Mucosa of descending colon (tissue), 3 donors: ENCODE results near the gene KCTD16. TPM values are rescaled to one million over a fixed set of nuclear protein-coding genes. Genes with fewer than 3 reads are reported as not detected.

Experiments used
- ATAC-seq: fragments of 200-7000 bp; cut with Tn5 transposase; one replicate; pipeline ENCODE4 v1.9.1; 2020; ENCODE audit warnings: mild to moderate bottlenecking, moderate library complexity
- DNase-seq, 3 donors: peaks; one replicate each; pipeline ENCODE4 v3.0.0-alpha.2; 2020
- H3K36me3 ChIP-seq: fragments of 200-600 bp; one replicate; pipeline ENCODE4 v1.8.0; 2021; ENCODE audit warnings: low read depth, mild to moderate bottlenecking
- H3K4me1 ChIP-seq: fragments of 200-600 bp; one replicate; pipeline ENCODE4 v1.8.0; 2021; ENCODE audit warnings: low read depth, mild to moderate bottlenecking
- H3K4me3 ChIP-seq: fragments of 200-600 bp; one replicate; pipeline ENCODE4 v1.8.0; 2021; ENCODE audit warnings: mild to moderate bottlenecking
- H3K9me3 ChIP-seq: fragments of 200-600 bp; one replicate; pipeline ENCODE4 v1.8.0; 2021; ENCODE audit warnings: mild to moderate bottlenecking
- CTCF ChIP-seq: fragments of 200-600 bp; IDR thresholded peaks from one replicate; pipeline ENCODE4 v1.8.0; 2022; ENCODE audit warnings: antibody characterized with exemption, mild to moderate bottlenecking
- intact Hi-C, 2 donors: fragments of 100-400 bp; cut with DNase I in 1 of 2; cut with micrococcal nuclease in 1 of 2; formaldehyde crosslinking; loops; one replicate each; pipeline versions ENCODE4 v1.11.0 to v1.11.1; 2022; cut with DNase I, micrococcal nuclease
- total RNA-seq, 3 donors: library from RNA; stranded (reverse); fragmentation: NEBNext Ultra II Directional in 2 of 3; extraction: Animal tissue kit (Norgen Biotek cat#: 25700) in 2 of 3; gene quantifications; one replicate each; pipeline versions ENCODE4 v1.2.1 to v1.2.4, GENCODE V29; 2021 to 2023
- donor health status: DM: no; HTN: no; CAD: no; lungs with moderate emphysema.
- donor health status: DM: no; HTN: no; CAD: no.
- donor health status: DM: no; HTN: yes; CAD: no.

KCTD16 gene
- total RNA-seq, 3 donors from 2014 or later = 0.07 to 0.22 (median 0.12) TPM

GRCh38 chr5:144248015-144248414, 77.3 kb downstream of the KCTD16 start:
- intact Hi-C loops = no loop called here
- ATAC-seq (no peak), DNase-seq (no peak)
- TF ChIP-seq CTCF = no peak
- H3K9me3 ChIP-seq = no peaks in the 10 kb centered on the region
- no peaks in the 10 kb centered on the region for H3K4me1 ChIP-seq
- no peak overlapping the region for H3K4me3 ChIP-seq
- H3K36me3 ChIP-seq = no peaks in the 10 kb centered on the region

- intact Hi-C loops = no loop called here
- Histone ChIP-seq H3K4me3 (no peak overlapping the region), H3K36me3 (no peaks in the 10 kb centered on the region), H3K9me3 (no peaks in the 10 kb centered on the region), H3K4me1 (no peaks in the 10 kb centered on the region)
- DNase-seq (no peak), ATAC-seq (no peak)
- TF ChIP-seq CTCF = no peak
Measured at GRCh38 chr5:144249755-144250464, 79.2 kb downstream of the KCTD16 start.

- H3K4me1 ChIP-seq = no peaks in the 10 kb centered on the region
- H3K4me3 ChIP-seq = no peak overlapping the region
- intact Hi-C loops = no loop called here
- TF ChIP-seq CTCF = no peak
- ATAC-seq (no peak), DNase-seq (no peak)
- no peaks in the 10 kb centered on the region for H3K36me3 ChIP-seq
- H3K9me3 ChIP-seq = no peaks in the 10 kb centered on the region
Measured at GRCh38 chr5:144254552-144254951, 83.9 kb downstream of the KCTD16 start.

- Histone ChIP-seq H3K4me1 (no peaks in the 10 kb centered on the region), H3K9me3 (no peaks in the 10 kb centered on the region), H3K4me3 (no peak overlapping the region), H3K36me3 (no peaks in the 10 kb centered on the region)
- ATAC-seq (no peak), DNase-seq (no peak)
- no peak for TF ChIP-seq CTCF
- intact Hi-C loops = no loop called here
Measured at GRCh38 chr5:144260121-144260520, 89.4 kb downstream of the KCTD16 start.

GRCh38 chr5:144265643-144266247, 95.1 kb downstream of the KCTD16 start:
- ATAC-seq (no peak), DNase-seq (no peak)
- H3K4me3 ChIP-seq = no peak overlapping the region
- intact Hi-C loops = no loop called here
- H3K36me3 ChIP-seq = no peaks in the 10 kb centered on the region
- no peaks in the 10 kb centered on the region for H3K4me1 ChIP-seq
- no peak for TF ChIP-seq CTCF
- H3K9me3 ChIP-seq = no peaks in the 10 kb centered on the region
